BLaER1 treated with 17β-estradiol and CSF1 and Interleukin-3, amounts not matched to agents 10 nM and 100 nM (cell line): ENCODE data around the gene ETV3L.

Source experiments
- H3K27ac ChIP-seq, 11 experiments: shearing (Covaris generic); formaldehyde crosslinking; 2 replicates each; pipeline ENCODE4 v1.8.1; 2022
- H3K27me3 ChIP-seq, 11 experiments: shearing (Covaris generic); formaldehyde crosslinking; 2 replicates each; pipeline ENCODE4 v1.8.1; 2022
- H3K36me3 ChIP-seq, 11 experiments: shearing (Covaris generic); formaldehyde crosslinking; 2 replicates each; pipeline ENCODE4 v1.8.1; 2022
- H3K4me1 ChIP-seq, 10 experiments: shearing (Covaris generic); formaldehyde crosslinking; 2 replicates each; pipeline ENCODE4 v1.8.1; 2022
- H3K4me2 ChIP-seq, 11 experiments: shearing (Covaris generic); formaldehyde crosslinking; 2 replicates each; pipeline ENCODE4 v1.8.1; 2022
- H3K4me3 ChIP-seq, 10 experiments: shearing (Covaris generic); formaldehyde crosslinking; 2 replicates each; pipeline ENCODE4 v1.8.1; 2022
- H3K9ac ChIP-seq, 11 experiments: shearing (Covaris generic); formaldehyde crosslinking; 2 replicates each; pipeline ENCODE4 v1.8.1; 2022
- H3K9me3 ChIP-seq, 11 experiments: shearing (Covaris generic); formaldehyde crosslinking; replicated peaks in 1 of 11; 2 replicates each; pipeline ENCODE4 v1.8.1; 2022
- H4K20me1 ChIP-seq, 11 experiments: shearing (Covaris generic); formaldehyde crosslinking; 2 replicates each; pipeline ENCODE4 v1.8.1; 2022
- Cebpa-rat ChIP-seq, 11 experiments: shearing (Covaris generic); IDR thresholded peaks; 2 replicates each; pipeline ENCODE4 v1.8.1; 2022

The ETV3L gene

GRCh38 chr1:157050836-157051235, 48.8 kb downstream of the ETV3L start:
- Histone ChIP-seq H3K27ac (no peak overlapping the region), H3K4me2 (no peak overlapping the region), H3K4me1 (peaks cover 0 to 7% (median 4%) of the 10 kb centered on the region in 10 experiments; a peak in 8 of 20 replicates), H4K20me1 (no peaks in the 10 kb centered on the region), H3K27me3 (no peaks in the 10 kb centered on the region), H3K9ac (no peak overlapping the region), H3K36me3 (no peaks in the 10 kb centered on the region), H3K9me3 (peaks cover 0 to 17% (median 11%) of the 10 kb centered on the region in 11 experiments; a peak in 15 of 22 replicates), H3K4me3 (no peak overlapping the region)
- no peak for TF ChIP-seq Cebpa-rat (IDR thresholded peaks at IDR 0.05)

DNA sequence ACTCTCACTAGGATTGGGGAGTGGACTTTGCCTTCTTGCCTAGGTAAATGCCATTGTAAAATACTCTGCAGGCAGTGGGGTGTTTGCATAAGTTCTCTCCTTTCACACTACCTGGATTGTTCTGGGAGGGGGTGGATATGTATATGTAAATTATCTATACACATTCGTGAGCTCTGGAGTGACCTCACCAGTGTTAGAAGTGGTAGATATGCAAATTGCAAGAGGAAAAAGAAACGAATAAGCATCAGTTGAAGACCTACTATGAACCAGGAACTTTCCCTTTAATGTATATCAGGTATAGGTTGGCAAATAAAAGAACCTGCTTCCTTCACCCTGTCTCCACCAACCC, 52.6 kb downstream of the ETV3L start:
- Histone ChIP-seq H3K9me3 (peaks cover 0 to 8% (median 5%) of the 10 kb centered on the region in 11 experiments; a peak in 11 of 22 replicates), H4K20me1 (peaks cover 11 to 26% (median 22%) of the 10 kb centered on the region in 11 experiments; a peak in 19 of 22 replicates), H3K27me3 (no peaks in the 10 kb centered on the region), H3K4me2 (peak overlapping the region in 4 of 11 experiments; percentile 89 to 96 (median 92); a peak in 4 of 22 replicates), H3K9ac (no peak overlapping the region), H3K4me3 (no peak overlapping the region), H3K4me1 (peaks cover 26 to 36% (median 30%) of the 10 kb centered on the region in 10 experiments), H3K36me3 (peaks cover 0 to 8% (median 0%) of the 10 kb centered on the region in 11 experiments; a peak in 1 of 22 replicates), H3K27ac (no peak overlapping the region)
- TF ChIP-seq Cebpa-rat (IDR thresholded peaks at IDR 0.05) = no peak

GRCh38 chr1:157045250-157046218, 54.1 kb downstream of the ETV3L start, which contains the start of gene ARHGEF11:
Gene ARHGEF11 (minus strand): TSS chr1:157045742. CDS start chr1:157044330, 1,412 bp downstream.
- peak within 1 kb of the TSS; percentile 78 to 100 (median 93) for H3K4me2 ChIP-seq
- no peak for TF ChIP-seq Cebpa-rat (IDR thresholded peaks at IDR 0.05)
- H3K27me3 ChIP-seq = no peaks in the 10 kb centered on the region
- H3K9me3 ChIP-seq = no peaks in the 10 kb centered on the region
- H3K4me3 ChIP-seq = peak within 1 kb of the TSS; percentile 62 to 84 (median 75)
- H4K20me1 ChIP-seq = peaks cover 17 to 40% (median 35%) of the 10 kb centered on the region in 11 experiments; a peak in 19 of 22 replicates
- peaks cover 0 to 15% (median 0%) of the 10 kb centered on the region in 11 experiments; a peak in 1 of 22 replicates for H3K36me3 ChIP-seq
- peak within 1 kb of the TSS; percentile 88 to 95 (median 91) for H3K9ac ChIP-seq
- H3K27ac ChIP-seq = peak within 1 kb of the TSS; percentile 84 to 96 (median 89)
- H3K4me1 ChIP-seq = peaks cover 34 to 45% (median 41%) of the 10 kb centered on the region in 10 experiments

DNA sequence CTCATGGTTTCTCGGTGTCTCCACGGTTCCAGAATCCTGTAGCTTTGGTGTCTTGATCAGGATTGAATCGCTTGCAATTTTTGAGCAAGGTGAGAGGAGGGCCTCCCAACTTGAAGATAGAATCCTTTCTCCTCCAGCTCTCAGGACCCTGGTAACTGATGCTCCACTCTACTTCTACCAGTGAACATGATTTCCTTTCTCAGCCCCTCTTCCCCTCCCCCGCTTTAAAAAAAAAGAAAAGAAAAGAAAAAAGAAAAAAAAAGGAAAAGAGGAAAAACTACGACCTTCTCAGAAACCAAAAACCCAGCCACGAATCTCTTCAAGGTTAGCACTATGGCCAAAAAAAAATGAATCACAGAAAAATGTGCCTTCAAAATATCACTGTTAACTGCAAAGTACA, 55.3 kb downstream of the ETV3L start:
- peak overlapping the region; percentile 78 to 100 (median 93) for H3K4me2 ChIP-seq
- H4K20me1 ChIP-seq = peaks cover 20 to 52% (median 46%) of the 10 kb centered on the region in 11 experiments; a peak in 19 of 22 replicates
- peak overlapping the region in 3 of 11 experiments; percentile 89 to 95 (median 93); a peak in 3 of 22 replicates for H3K27ac ChIP-seq
- no peaks in the 10 kb centered on the region for H3K9me3 ChIP-seq
- no peak for TF ChIP-seq Cebpa-rat (IDR thresholded peaks at IDR 0.05)
- H3K27me3 ChIP-seq = no peaks in the 10 kb centered on the region
- peaks cover 34 to 53% (median 41%) of the 10 kb centered on the region in 10 experiments for H3K4me1 ChIP-seq
- H3K4me3 ChIP-seq = peak overlapping the region; percentile 62 to 84 (median 75)
- peak overlapping the region; percentile 88 to 95 (median 91) for H3K9ac ChIP-seq
- H3K36me3 ChIP-seq = peaks cover 0 to 15% (median 0%) of the 10 kb centered on the region in 11 experiments; a peak in 1 of 22 replicates

DNA sequence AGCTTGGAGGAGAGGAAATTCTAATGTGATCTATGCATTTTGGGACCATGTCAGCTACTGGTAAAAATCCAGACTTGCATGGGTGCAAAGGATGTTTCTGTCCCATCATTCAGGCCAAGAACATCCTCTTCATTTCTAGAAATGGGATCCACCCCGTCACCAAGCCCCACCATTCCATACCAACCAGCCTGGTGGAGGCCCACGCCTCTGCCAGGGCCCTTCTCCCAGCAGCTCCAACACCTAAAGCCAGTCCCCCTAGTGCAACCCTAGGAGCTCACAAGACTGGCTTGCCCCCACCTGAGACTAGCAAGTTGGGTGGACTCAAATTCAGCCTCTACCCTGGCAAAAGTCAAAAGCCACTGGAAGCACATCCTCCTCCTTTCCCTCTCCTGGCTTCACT, 55.9 kb downstream of the ETV3L start:
- H3K4me2 ChIP-seq = peak overlapping the region; percentile 78 to 100 (median 93)
- H4K20me1 ChIP-seq = peaks cover 23 to 58% (median 48%) of the 10 kb centered on the region in 11 experiments; a peak in 19 of 22 replicates
- no peaks in the 10 kb centered on the region for H3K27me3 ChIP-seq
- no peak overlapping the region; a peak in 1 of 22 replicates for H3K27ac ChIP-seq
- H3K9ac ChIP-seq = peak overlapping the region in 9 of 11 experiments; percentile 28 to 95 (median 91); a peak in 12 of 22 replicates
- TF ChIP-seq Cebpa-rat (IDR thresholded peaks at IDR 0.05) = no peak
- peaks cover 34 to 60% (median 41%) of the 10 kb centered on the region in 10 experiments for H3K4me1 ChIP-seq
- no peaks in the 10 kb centered on the region for H3K9me3 ChIP-seq
- peak overlapping the region; percentile 62 to 84 (median 75); a peak in 19 of 20 replicates for H3K4me3 ChIP-seq
- H3K36me3 ChIP-seq = peaks cover 0 to 21% (median 3%) of the 10 kb centered on the region in 11 experiments; a peak in 1 of 22 replicates

DNA sequence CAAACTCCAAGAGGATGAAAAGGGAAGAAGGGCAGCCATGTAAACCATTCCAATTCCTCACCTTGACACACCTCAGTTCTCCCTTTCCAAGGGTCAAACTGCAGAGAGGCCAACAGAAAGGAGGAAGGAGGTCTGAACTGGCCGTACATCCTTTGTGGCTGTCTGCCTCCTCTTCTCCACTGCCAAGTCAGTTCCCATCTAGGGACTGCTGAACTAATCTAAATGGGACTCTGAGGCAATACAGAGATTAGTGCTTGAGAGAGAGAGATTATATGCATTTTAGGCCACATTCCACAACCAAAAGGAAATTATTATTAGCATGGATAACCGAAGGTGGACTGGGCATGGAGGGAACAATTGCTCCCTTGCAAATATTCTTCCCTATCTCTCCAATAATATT, 56.8 kb downstream of the ETV3L start:
- Histone ChIP-seq H4K20me1 (peaks cover 23 to 66% (median 48%) of the 10 kb centered on the region in 11 experiments; a peak in 19 of 22 replicates), H3K36me3 (peaks cover 0 to 22% (median 3%) of the 10 kb centered on the region in 11 experiments; a peak in 1 of 22 replicates), H3K27me3 (no peaks in the 10 kb centered on the region), H3K9me3 (peaks cover 0 to 3% (median 0%) of the 10 kb centered on the region in 11 experiments; a peak in 1 of 22 replicates), H3K4me1 (peaks cover 34 to 61% (median 41%) of the 10 kb centered on the region in 10 experiments), H3K9ac (peak overlapping the region in 4 of 11 experiments; percentile 90 to 95 (median 92); a peak in 3 of 22 replicates), H3K4me3 (peak overlapping the region in 8 of 10 experiments; percentile 62 to 84 (median 76); a peak in 15 of 20 replicates), H3K4me2 (peak overlapping the region; percentile 78 to 100 (median 93)), H3K27ac (no peak overlapping the region)
- no peak for TF ChIP-seq Cebpa-rat (IDR thresholded peaks at IDR 0.05)
